HG03432 (cell line): ENCODE results near the gene DRG2.
A peak's percentile ranks its signal among the peaks of the same experiment; 100 is the strongest.

ENCODE experiments used
- ATAC-seq: cut with Tn5 transposase; IDR thresholded peaks from one replicate; pipeline ENCODE4 v1.9.1; 2021; ENCODE audit warnings: mild to moderate bottlenecking, moderate library complexity; ENCODE audit not compliant: unreplicated experiment

The DRG2 gene, protein sequence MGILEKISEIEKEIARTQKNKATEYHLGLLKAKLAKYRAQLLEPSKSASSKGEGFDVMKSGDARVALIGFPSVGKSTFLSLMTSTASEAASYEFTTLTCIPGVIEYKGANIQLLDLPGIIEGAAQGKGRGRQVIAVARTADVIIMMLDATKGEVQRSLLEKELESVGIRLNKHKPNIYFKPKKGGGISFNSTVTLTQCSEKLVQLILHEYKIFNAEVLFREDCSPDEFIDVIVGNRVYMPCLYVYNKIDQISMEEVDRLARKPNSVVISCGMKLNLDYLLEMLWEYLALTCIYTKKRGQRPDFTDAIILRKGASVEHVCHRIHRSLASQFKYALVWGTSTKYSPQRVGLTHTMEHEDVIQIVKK

DNA sequence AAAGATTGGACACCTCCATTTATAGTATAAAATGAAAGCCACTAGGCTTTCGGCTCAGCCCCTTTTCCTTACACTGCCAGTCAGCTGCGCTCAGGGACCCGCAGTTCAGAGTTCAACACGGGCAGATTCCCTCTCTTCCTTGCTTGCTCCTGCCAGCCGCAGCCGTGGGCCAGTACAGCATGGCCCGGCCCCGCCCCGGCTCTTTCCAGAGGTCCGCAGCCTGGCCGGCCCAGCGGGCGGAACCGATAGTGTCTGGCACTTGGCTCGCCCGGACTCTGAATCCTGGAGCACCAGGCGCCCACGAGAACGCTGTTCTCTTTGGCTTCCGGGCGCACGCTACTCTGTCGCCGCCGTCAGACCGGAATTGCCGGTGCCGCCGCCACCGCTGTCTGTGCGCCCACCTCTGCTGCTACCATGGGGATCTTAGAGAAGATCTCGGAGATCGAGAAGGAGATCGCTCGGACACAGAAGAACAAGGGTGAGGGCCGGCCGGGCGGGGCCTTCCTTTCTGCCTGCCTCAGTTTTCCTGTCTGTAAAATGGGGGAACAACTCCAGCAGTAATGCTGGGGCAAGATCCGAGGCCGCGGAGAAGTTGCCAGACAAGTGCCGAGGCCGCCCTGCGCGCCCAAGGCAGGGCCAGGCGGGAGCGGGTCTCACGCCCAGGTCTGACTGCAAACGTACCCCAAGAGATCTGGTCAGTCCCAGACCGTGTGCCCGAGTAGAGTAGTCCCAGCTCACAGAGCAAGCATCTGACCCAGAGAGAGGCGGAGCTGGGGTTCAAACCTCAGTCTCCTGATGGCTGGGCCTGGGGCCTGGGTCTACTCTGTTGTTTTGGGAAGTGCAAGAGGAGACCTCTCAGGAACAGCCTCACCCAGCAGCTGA is at the start of gene DRG2:
Gene DRG2, plus strand, starts transcription at position 339 of the 882 bp plus-strand sequence. Its CDS starts 76 bp downstream, at position 415.
- ATAC-seq, result peak; percentile 87

DNA sequence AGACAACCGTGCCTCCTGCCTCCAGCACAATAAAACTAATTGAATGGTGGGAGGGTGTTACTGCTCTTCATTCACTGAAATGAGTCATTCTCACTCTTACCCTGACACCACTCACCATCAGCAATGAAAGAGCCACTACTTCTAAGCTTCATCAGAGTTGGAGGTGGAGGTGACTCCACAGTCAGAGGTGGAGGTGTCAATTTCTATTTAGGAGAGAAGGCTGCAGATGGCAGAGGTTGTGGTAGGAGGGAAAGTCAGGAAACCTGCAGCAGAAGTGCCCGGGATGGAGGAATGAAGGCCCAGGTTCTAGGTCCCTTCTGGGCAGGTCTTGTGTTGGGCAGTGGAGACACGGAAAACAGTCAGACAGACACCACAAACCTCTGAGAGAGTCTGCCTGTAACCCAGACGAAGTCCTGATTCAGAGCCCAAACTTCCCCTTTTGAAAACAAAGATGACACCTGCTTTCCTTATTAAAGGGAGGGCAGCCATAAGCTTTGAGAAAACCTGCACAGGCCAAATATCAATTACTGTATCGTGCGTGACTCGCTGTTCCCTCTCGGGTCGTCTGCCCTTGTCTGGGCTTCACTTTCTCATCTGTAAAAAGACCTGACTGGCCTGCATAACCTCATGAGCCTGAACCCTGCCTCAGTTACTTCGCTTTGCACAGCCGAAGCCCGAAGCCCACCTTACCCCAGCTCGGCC is 49.4 kb upstream of the DRG2 start:
- ATAC-seq, result no peak

DNA sequence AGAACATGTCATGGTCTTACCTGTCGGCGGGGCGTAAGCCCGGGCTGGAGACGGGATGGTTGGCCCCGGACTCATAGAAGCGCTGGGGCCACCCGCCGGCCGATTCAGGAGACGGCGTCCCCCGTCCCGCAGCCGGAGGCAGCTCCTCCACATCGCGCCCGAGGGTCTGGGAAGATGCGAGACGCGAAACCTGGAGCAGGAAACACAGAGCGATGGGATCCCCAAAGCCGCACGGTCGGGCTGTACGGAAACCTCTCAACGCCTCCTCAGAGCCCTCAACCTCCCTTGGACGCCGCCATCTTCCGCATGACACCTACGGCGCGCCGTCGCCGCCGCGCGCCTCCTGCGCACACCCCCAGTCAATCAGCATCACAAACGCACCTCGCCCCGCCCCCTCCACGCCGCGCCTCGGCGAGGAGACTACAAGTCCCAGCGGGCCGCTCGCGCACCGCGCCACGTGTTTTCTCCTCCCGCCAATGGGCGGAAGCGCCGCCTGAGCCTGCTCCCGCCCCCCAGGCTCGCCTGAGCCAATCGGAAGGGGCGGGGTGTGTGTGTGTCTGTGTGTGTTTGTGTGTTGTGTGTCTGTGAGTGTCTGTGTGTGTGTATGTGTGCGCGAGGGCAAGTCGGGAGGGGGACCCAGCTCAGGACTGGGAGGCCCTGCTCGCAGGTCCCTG is 48.8 kb upstream of the DRG2 start, which contains the start of the genes ATPAF2 and GID4:
Gene ATPAF2, minus strand, starts transcription at position 308 of the 674 bp plus-strand sequence. Its CDS starts 155 bp downstream, at position 153.
Gene GID4, plus strand, starts transcription at position 548 of the 674 bp plus-strand sequence. Its CDS starts 57 bp downstream, at position 605.
- peak; percentile 87 for ATAC-seq

DNA sequence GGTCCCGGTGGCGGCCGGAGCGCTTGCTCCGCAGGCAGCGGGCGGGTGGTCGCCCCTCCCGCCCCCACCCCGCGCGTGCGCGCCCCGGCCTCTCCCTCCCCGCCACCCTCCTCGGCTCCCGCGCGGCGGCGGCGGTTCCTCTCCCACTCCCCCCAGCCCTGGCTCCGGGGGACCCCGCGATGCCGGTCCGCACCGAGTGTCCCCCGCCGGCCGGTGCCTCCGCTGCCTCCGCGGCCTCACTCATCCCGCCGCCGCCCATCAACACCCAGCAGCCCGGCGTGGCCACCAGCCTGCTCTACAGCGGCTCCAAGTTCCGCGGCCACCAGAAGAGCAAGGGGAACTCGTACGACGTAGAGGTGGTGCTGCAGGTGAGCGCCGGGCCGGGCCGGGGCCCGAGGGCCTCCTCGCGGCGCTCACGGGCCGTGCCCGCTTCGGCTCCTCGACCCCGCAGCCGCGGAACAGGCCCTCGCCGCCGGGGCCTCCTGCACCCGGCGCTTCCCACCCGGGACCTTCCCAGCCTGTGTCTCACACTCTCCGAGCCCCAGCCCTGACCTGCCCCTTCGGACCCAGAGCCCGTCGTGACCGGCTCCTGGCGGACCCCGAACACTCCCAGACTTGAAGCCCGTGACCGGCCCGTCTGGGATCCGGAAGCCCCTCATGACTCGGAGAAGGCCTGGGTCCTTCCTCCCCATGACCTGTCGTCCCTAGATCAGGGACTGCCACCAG is 48.0 kb upstream of the DRG2 start:
- peak; percentile 32 for ATAC-seq

DNA sequence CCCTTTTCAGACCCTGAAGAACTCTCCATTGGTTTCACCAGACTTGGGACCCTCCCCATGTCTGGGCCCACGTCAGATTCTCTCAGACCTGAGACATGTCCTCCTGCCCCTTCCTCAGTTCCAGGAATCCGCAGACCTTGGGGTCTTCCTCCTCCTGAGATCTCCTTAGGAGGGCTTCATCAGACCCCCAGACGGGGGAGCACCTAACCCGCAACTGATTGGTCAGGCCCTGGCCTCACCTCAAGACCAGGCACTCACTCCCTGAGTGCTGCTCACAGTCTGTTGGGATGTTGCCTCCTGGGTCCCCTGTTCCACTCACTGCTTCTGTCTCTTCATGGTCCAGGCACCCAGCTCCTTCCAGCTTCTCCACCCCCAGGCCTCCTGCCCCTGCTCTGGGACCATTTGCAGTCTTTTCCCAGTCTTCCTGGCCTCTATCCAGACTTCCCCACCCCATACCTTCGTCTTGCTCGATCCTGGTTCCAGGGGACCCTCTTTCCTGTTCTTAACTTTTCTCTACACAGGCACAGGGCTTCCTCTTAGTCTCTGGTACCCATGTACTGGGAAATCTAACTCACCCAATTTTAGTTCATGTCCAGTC is 47.4 kb upstream of the DRG2 start:
- ATAC-seq, result no peak

DNA sequence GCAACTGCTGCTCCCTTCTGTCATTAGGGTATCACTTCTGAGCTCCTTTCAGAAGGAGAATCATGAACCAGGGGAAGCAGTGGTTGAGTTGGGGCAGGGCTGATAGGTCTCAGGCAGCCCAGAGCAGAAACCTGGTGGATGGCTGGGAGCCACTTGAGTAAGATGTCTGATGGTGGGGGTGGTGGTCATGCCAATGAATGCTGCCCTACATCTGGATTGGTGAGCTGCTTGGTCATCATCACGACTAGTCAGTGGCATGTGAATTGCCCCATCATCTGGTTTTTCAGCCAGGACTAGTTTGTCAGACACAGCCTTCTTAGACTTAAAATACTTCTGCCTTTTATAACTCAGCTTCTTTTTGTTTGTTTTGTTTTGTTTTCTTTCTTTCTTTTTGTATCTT is 46.0 kb upstream of the DRG2 start:
- no peak for ATAC-seq

DNA sequence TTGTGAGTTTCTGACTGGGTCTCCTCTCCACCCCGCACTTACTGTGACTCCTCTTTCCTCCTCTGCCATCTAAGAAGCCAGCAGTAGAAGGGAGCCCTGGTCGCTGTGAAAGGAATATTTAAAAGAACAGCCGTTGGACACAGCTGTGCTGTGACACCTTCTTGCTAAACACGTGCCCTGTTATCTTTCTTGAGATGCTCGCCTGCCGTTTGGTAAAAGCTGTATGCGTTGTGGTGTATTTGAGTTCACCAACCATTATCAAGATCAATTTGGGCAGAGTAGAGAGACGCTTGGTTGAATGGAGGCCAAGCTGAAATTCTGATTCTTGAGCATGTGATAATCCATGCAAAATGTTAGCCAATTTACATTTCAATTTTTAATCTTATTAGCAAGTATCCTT is 44.8 kb upstream of the DRG2 start:
- no peak for ATAC-seq

DNA sequence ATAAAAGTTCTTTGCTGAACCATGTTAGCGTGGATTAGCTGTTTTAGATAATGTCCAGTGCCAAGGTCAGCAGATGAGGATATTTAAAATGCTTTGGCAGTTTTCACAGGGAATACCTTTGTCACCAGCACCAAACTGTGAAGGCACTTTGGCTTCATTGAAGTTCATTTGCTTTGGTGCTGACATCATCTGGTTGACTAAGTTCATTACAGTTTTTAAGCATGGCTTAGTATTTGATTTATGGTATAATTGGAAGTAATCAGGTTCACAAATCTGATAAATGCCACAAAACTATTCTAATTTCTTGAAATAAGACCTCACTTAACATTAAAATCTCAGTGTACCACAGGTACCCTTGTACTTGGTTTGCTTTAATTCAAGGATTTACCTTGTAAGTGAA is 44.3 kb upstream of the DRG2 start:
- no peak for ATAC-seq

DNA sequence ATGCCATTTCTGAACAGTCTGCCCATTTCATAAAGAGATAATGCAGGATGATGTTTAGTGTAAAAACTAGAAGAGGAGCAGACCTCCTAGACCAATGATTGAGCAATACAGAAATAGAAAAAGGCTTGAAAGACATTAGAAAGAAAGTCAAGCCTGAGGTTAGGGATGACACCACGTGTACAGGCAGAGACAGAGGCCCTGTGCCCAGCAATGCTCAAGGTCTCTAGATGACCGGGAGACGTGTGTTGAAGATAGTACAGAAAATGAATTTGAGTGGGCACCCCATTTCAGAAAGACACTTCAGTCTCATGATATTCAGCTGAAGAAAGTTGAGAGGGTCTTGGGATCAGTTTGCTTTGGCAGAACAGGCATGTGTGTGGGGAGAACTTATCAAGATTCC is 43.1 kb upstream of the DRG2 start:
- no peak for ATAC-seq

DNA sequence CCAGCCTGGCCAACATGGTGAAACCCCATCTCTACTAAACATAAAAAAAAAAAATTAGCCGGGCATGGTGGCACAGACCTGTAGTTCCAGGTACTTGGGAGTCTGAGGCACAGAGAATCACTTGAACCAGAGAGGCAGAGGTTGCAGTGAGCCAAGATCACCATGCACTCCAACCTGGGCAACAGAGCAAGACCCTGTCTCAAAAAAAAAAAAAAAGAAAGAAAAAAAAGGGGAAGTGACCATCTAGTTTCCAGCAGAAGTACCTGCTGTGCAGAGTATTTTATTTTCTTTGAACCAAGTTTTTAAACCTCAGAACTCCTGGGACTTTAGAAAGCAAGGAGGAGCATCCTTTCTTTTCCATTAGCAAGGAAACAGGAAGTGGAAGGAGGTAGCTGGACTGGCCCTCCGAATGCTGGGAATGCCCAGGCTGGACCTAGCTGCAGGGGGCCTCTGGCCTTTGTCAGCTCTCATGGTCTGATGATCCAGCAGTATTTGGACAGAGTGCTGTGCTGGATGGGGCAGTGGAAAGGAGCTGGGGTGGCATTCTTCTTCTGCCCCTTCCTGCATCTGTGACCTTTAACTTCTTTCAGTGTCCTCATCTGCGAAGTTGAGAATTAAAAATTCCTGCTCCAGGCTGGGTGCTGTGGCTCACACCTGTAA is 41.9 kb upstream of the DRG2 start:
- ATAC-seq, result no peak

DNA sequence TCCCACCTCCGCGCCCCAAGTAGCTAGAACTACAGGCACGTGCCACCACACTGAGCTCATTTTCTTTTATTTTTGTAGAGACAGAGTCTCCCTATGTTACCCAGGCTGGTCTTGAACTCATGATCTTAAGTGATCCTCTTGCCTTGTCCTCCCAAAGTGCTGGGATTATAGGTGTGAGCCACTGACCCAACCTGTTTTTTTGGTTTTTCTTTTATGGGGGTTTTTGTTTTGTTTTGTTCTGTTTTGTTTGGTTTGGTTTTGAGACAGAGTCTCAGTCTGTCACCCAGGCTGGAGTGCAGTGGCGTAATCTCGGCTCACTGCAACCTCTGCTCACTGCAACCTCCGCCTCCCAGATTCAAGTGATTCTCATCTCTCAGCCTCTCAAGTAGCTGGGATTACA is 32.2 kb upstream of the DRG2 start:
- no peak for ATAC-seq

DNA sequence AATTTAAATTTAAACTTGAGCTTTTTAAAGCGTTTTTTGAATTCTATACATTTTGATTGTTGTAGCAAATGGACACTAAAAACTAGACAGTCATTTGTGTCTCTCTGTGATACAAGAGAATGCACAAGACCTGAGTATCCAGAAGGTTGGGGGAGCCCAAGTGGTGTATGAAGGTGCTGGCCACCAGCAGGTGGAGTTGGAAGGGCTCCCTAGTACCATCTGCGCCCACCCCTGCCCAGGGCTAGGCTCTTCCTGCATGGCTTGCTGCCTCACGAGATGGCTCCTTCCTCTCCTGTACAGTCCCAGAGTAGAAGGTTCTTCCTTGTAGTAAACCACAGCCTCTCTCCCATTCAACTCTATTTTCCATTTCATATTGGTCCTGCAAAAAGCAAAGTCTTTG is 31.5 kb upstream of the DRG2 start:
- no peak for ATAC-seq

DNA sequence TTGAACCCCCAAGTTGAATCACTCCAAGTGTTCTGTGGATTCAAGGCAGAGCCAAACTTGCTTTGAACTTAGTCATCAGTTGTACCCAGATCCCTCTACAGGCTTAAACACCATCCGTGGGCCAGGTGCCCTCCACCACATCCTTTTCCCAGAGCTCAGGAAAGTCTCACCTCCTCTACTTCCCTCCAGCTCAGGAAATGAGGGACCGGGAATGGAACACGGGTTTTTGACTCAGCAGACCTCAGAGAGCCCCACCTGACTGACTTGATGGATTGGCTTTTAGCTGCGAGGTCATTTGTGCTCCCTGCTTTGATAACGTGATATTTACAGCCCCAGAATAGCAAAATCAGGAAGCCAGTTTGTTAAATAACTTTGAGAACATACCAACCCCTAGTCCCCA is 28.5 kb upstream of the DRG2 start:
- ATAC-seq, result no peak

DNA sequence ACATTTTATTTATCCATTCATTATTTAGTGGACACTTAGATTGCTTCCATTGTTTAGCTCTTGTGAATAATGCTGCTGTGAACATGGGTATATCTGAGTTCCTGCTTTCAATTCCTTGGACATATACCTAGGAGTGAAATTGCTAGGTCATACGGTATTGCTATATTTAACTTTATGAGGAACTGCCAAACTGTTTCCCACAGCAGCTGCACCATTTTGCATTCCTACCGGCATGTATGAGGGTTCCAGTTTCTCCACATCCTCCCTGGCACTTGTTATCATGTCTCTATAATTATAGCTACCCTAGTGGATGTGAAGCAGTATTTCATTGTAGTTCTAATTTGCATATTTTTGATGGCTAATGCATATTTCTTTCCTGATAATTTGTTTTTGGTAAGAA is 23.7 kb upstream of the DRG2 start:
- no peak for ATAC-seq

DNA sequence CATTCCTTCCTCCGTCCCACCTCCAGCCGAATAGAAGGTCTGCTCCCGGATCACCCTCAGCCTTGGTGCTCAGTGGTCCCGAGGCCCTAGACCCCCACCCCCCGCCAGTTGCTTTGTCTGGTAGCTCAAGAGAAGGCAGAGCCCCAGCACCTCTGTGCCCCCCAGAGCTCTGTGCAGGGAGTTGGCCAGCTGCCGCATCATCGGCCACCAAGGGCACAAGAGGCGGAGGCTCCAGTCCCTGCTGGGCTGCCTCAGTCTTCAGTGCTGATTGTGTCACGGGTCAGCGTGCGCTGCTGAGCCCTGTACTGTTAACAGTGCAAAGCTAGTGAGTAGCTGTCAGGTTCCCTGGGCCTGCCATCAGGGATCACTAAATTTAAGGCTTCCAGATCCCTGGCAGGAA is 22.2 kb upstream of the DRG2 start:
- ATAC-seq, result no peak

DNA sequence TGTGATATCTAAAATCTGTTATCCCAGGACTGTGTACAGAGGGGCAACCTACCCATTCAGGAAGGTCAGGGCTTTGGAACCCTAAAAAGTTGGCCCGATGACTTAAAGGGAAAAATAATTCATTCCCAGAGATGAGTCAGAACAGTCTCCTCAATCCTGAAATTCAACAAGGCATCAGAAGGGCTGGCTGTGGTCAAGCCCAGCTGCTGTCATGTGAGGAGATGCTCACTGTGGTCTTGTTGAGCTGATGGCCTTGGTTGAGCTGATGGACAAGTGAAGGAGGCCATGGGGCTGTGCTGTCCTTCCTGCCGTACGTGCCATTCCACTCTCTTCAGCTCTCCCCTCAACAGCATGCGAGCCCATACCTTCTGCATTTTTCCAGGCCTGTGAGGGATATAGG is 20.9 kb upstream of the DRG2 start:
- ATAC-seq, result no peak

DNA sequence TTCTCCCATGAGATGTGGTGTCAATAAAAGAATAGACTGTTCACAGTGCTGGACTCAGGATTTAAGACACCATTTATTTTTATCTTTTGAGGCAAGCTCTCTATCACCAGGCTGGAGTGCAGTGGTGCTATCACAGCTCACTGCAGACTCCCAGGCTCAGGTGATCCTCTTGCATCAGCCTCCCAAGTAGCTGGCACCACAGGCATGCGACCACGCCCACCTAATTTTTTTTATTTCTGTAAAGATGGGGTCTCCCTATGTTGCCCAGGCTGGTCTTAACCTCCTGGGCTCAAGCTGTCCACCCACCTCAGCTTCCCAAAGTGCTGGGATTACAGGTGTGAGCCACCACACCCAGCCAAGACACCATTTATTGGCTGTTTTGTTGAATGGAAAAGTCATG is 18.6 kb upstream of the DRG2 start:
- ATAC-seq, result no peak

DNA sequence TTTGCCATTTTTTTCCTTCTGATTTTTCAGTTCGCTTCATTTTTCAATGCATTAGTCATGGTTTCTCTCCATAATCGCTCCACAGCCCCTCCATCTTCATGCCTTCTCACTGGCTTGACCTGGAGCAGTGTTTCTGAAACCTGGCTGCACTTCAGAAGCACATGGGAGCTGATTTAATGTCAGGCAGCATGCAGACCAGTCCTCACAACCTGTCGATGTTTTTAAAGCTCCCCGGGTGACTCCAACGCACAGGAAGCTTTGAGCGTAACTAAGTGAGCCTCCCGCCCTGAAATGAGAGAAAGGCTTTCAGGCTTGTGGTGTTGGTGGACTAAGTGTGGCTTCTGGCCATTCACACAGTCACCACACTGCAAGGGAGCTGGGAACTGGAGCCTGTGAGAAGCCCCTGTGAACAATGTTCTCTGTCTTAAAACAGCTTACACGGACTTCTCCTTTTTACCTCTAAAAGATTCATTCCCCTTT is 16.8 kb upstream of the DRG2 start:
- no peak for ATAC-seq

DNA sequence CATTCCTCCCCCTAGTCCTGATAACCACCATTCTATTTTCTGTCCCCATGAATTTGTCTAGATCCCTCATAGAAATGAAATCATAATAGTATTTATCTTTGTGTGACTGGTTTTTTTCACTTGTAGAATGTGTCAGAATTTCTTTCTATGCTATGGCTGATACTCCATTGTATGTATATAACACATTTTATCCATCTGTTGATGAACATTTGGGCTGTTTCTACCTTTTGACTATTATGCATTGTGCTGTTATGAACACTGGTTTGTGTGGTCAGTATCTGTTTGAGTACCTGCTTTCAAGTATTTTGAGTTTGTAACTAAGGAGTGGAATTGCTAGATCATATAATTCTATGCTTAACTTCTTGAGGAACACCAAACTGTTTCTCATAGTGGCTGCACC is 16.0 kb upstream of the DRG2 start:
- ATAC-seq, result no peak
